NCI-H748 (cell line): ENCODE results near the gene NIP7.
"Not testable (repeated sequence)": the region's sequence is repeated elsewhere in the genome, so short reads cannot be mapped to it uniquely, and the experiment has no call there.

Experiments
- DNase-seq: peaks from one replicate; lab custom pipeline; 2025; ENCODE audit not compliant: unreplicated experiment; lab: John Stamatoyannopoulos, UW

The NIP7 gene

GRCh38 chr16:69340095-69340644 is 598 bp downstream of the NIP7 start:
- no peak for DNase-seq

- DNase-seq: no peak
These were observed 4.6 kb downstream of the NIP7 start for GRCh38 chr16:69344171-69344570.

- DNase-seq: no peak
These were observed 6.4 kb downstream of the NIP7 start for GRCh38 chr16:69345923-69346322.

GRCh38 chr16:69346683-69347082 is 7.1 kb downstream of the NIP7 start:
- DNase-seq: no peak

GRCh38 chr16:69348222-69348621 is 8.7 kb downstream of the NIP7 start:
- DNase-seq: no peak

GRCh38 chr16:69349536-69349935 is 10.0 kb downstream of the NIP7 start:
- no peak for DNase-seq

GRCh38 chr16:69350536-69351133 is 11.1 kb downstream of the NIP7 start:
- DNase-seq: no peak

- DNase-seq: no peak
These were observed 11.9 kb downstream of the NIP7 start, which contains the start of gene TMED6 for GRCh38 chr16:69351309-69352027. Gene TMED6, minus strand, starts transcription at chr16:69351786. Its CDS starts 33 bp downstream, at chr16:69351753.

- not testable (repeated sequence) for DNase-seq
These were observed 20.5 kb downstream of the NIP7 start for GRCh38 chr16:69360070-69360469.

- DNase-seq: no peak
These were observed 23.7 kb downstream of the NIP7 start for GRCh38 chr16:69363281-69363717.

GRCh38 chr16:69364088-69364487 is 24.5 kb downstream of the NIP7 start:
- no peak for DNase-seq

GRCh38 chr16:69365901-69366300 is 26.3 kb downstream of the NIP7 start:
- DNase-seq: no peak

- no peak for DNase-seq
These were observed 26.9 kb downstream of the NIP7 start for GRCh38 chr16:69366431-69366830.

- no peak for DNase-seq
These were observed 28.4 kb downstream of the NIP7 start for GRCh38 chr16:69367980-69368379.

- DNase-seq: no peak
These were observed 29.3 kb downstream of the NIP7 start for GRCh38 chr16:69368866-69369265.

GRCh38 chr16:69371564-69371963 is 32.0 kb downstream of the NIP7 start:
- DNase-seq: no peak

- no peak for DNase-seq
These were observed 33.4 kb downstream of the NIP7 start for GRCh38 chr16:69373019-69373418.

GRCh38 chr16:69376393-69377059 is 37.0 kb downstream of the NIP7 start:
- no peak for DNase-seq

GRCh38 chr16:69378036-69378435 is 38.5 kb downstream of the NIP7 start:
- DNase-seq: no peak

GRCh38 chr16:69378760-69379159 is 39.2 kb downstream of the NIP7 start:
- no peak for DNase-seq

GRCh38 chr16:69381231-69381630 is 41.7 kb downstream of the NIP7 start:
- DNase-seq: no peak

GRCh38 chr16:69382421-69382820 is 42.8 kb downstream of the NIP7 start:
- no peak for DNase-seq
